PC-3 (cell line): ENCODE data around the gene PTGS1.

Experiments
- CTCF ChIP-seq: fragments of 300-600 bp; sonication (generic); conservative IDR thresholded peaks from 2 replicates; pipeline ENCODE4 v1.5.1; 2017; ENCODE audit warnings: antibody characterized with exemption, low read depth, mild to moderate bottlenecking, low read length
- EZH2 ChIP-seq: fragments of 300-600 bp; sonication (generic); IDR thresholded peaks from one replicate; pipeline ENCODE4 v1.6.1; 2017; ENCODE audit warnings: antibody characterized with exemption, mild to moderate bottlenecking, low read length; ENCODE audit not compliant: unreplicated experiment
- EZH2phosphoT487 ChIP-seq: fragments of 300-600 bp; sonication (generic); IDR thresholded peaks from 2 replicates; pipeline ENCODE4 v1.6.1; 2018; ENCODE audit warnings: mild to moderate bottlenecking, antibody characterized with exemption, low read length, borderline replicate concordance

- TF ChIP-seq EZH2phosphoT487 (no peak), EZH2 (no peak), CTCF (no peak)
Observed at GRCh38 chr9:122380293-122380692, 9.5 kb downstream of the PTGS1 start.
